ENCODE results near the gene MLLT6. TPM values are rescaled to one million over a fixed set of nuclear protein-coding genes. Genes with fewer than 3 reads are reported as not detected.
A peak's percentile ranks its signal among the peaks of the same experiment; 100 is the strongest.

MLLT6 gene
- total and polyA plus RNA-seq, 2 of the 13 experiments (the other 11 are each of a cell fraction or from before 2014, with no cell fraction given), result 50.7 to 69.5 TPM

- Histone ChIP-seq H3K4me2 (ENCODE audit: low read depth, low read length) (no peak overlapping the region), H3K36me3 (replicated peaks in 1 of 2; ENCODE audit: control insufficient read depth in 1 of 2, insufficient read depth in 2 of 2, low read length in 2 of 2) (peaks cover 47 to 85% of the 10 kb centered on the region in 2 experiments), H3K27me3 (ENCODE audit: control insufficient read depth in 1 of 2, insufficient read depth in 2 of 2, low read length in 2 of 2) (no peaks in the 10 kb centered on the region), H3K9ac (ENCODE audit: insufficient read depth, low read depth, low read length) (no peak overlapping the region), H4K20me1 (ENCODE audit: insufficient read depth, low read length) (no peaks in the 10 kb centered on the region), H3K79me2 (ENCODE audit: insufficient read depth, low read length) (no peaks in the 10 kb centered on the region), H3K4me3 (replicated peaks in 1 of 3; ENCODE audit: insufficient read depth in 1 of 3, low read depth in 2 of 3, low read length in 3 of 3) (no peak overlapping the region), H3K9me3 (ENCODE audit: low read length) (no peaks in the 10 kb centered on the region), H2AFZ (ENCODE audit: low read length) (no peak overlapping the region), H3K4me1 (ENCODE audit: insufficient read depth, low read length) (peaks cover 30% of the 10 kb centered on the region), H3K27ac (ENCODE audit: extremely low read length, insufficient read depth, low read length) (no peak overlapping the region)
- intact Hi-C loops (cut with micrococcal nuclease; ENCODE audit: unreplicated experiment) (no loop called here), in situ Hi-C loops (cut with HindIII; ENCODE audit: extremely low pct_ligation_motif_present, low pct_unique_long_range_greater_than_20kb) (no loop called here)
- ATAC-seq, result no peak
- 96% methylated on average over 11 of the region's 12 CpGs for WGBS (ENCODE audit: low lambda C conversion rate)
- CTCF ChIA-PET (ENCODE audit: low intra/inter-chr PET ratio, low total read pairs), result no interaction called here
- no TSS peak for BruUV-seq (replicated peaks)
- POLR2A ChIA-PET, result interaction anchor here (1.2 to 7.0 kb wide), 7 partner anchors 8 to 103 kb away, joined by 3 to 92 read pairs (median 9); partner anchors contain the start of genes EPOP and MLLT6
- no peak for FAIRE-seq
- DNase-seq (ENCODE audit: low spot score), result no peak
- TF ChIP-seq POLR2G (IDR thresholded peaks at IDR 0.05; ENCODE audit: low read depth, low read length) (peak; percentile 40; the same call in 1 of the 2 replicates), RARG (CRISPR knock-in tag; IDR thresholded peaks at IDR 0.05; ENCODE audit: low read depth) (no peak), ZNF547 (CRISPR knock-in tag; IDR thresholded peaks at IDR 0.05) (no peak), IKZF1 (IDR thresholded peaks at IDR 0.05) (no peak), ZBTB33 (CRISPR knock-in tag; IDR thresholded peaks at IDR 0.05) (no peak), SNAI1 (CRISPR knock-in tag; IDR thresholded peaks at IDR 0.05; ENCODE audit: borderline replicate concordance) (no peak), TEAD3 (CRISPR knock-in tag; optimal IDR thresholded peaks at IDR 0.05; ENCODE audit: borderline replicate concordance) (no peak)
These were observed 12.2 kb downstream of the MLLT6 start for GRCh38 chr17:38717139-38717745.

All from HepG2 (cell line).